Activated CD4-positive, alpha-beta T cell treated with anti-CD3 and anti-CD28 coated beads, Interleukin-2, amount 50 U/mL, for 24 hours (primary cell): ENCODE results near the gene WNT7A.
"Not testable (repeated sequence)": the region's sequence is repeated elsewhere in the genome, so short reads cannot be mapped to it uniquely, and the experiment has no call there.

Experiments
- DNase-seq, 2 donors: peaks; one replicate each; pipeline ENCODE4 v3.0.0-alpha.2; 2020; ENCODE audit warnings: low read depth in 1 of 2, low spot score in 1 of 2

Gene WNT7A

DNA sequence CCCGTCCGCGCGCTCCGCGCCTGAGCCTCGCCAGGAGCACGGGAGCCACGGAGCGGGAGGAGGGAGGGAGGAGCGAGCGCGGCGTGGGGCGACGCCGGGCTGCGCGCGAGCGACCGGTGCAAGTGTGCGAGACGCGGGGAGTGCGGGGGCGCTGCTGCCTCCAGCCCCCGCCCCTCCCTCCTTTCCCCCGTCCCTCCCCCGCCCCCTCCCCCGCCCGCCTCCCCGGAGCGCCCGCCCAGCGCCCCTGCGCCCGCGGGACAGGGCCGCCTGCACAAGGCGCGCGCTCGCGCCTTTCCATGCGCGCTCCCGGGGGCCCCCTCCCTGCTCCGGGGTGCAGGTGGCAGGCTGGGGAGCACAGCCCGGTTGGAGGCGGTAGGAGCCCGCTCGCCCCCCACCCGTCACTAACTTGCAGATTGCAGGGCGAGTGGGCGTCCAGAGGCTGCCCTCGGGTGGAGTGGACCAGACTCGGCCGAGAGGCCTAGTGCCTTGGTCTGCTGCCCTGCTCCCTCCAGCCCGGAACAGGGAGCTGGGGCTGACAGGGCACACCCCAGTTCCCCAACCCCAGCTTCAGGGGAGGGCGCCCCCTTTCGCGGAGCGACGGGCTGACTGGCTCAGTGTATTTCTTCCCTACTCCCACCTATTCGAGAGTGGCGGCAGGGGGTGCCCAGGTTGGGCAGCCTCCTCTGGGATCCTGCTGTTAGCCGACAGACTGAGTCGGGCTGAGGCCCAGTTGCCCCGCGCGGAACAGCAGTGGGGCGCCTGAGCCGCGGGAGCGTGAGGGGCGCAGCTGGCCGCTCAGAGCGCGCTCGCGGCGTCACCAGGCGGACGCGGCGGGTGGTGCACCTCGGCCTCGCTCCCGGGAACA lies at the start of gene WNT7A:
WNT7A (minus strand) TSS at position 126 of the 865 bp plus-strand sequence. CDS start 255 bp downstream, outside the sequence.
- peak in 1 of 2 donors; percentile 40 for DNase-seq

DNA sequence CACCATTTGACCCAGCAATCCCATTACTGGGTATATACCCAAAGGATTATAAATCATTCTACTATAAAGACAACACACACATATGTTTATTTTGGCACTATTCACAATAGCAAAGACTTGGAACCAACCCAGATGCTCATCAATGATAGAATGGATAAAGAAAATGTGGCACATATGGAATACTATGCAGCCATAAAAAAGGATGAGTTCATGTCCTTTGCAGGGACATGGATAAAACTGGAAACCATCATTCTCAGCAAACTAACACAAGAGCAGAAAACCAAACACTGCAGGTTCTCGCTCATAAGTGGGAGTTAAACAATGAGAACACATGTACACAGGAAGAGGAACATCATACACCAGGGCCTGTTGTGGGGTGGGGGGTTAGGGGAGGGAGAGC lies 48.9 kb upstream of the WNT7A start:
- not testable (repeated sequence) for DNase-seq

DNA sequence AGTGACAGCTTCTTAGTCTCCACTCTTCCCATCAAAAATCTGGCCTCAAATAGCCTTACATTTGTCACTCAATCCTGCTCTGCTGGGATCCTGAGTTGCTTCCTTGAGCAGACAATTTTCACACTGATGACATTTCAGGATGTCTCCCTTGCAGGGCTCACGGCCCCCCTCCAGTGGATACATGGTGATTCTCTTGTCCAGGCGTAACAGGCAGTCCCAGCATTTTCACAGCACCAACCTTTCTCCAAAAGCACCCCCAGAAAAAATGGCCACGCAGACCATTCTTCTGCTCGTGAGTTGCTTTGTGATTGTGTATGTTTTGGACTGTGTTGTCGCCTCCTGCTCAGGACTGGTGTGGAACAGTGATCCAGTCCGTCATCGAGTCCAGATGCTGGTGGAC lies 47.4 kb upstream of the WNT7A start:
- DNase-seq: no peak

DNA sequence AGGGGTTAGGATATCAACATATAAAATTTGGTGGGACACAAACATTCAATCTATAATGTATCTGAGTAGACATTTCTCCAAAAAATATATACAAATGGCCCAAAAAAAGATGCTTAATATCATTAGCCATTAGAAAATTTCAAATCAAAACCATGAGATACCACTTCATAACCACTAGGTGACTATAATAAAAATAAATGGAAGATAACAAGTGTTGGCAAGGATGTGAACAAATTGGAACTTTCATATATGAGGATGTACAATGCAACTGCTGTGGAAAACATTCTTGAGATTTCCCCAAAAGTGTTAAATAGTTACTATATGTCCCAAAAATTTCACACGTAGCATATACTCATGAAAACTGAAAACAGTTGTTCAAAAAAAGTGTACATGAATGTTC lies 36.5 kb upstream of the WNT7A start:
- no peak for DNase-seq

DNA sequence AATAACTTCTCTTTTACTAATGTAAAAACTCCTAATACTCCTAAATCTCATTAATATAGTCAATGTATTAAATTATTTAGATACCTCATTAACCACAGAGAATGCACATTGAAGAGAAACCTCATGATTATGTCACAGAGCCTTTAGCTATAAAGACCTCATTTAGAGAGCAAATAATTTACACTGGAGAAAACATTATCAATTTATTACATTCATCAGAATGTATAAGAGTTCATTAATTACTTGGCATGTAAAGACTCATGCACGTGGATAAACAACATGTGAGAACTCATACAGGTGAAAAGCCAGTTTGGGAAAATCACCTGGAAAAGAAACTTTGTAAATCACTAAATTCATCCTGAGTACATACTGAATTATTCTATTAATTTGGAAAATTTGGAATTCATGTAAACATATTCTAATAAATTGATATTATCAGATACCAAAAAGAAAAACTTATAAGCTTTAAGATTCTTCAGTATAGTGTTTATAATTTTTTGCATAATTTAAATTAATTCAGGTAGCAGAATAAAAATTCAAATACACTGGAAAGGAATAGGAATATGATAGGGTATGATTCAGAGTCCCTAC lies 22.9 kb upstream of the WNT7A start:
- DNase-seq: no peak

DNA sequence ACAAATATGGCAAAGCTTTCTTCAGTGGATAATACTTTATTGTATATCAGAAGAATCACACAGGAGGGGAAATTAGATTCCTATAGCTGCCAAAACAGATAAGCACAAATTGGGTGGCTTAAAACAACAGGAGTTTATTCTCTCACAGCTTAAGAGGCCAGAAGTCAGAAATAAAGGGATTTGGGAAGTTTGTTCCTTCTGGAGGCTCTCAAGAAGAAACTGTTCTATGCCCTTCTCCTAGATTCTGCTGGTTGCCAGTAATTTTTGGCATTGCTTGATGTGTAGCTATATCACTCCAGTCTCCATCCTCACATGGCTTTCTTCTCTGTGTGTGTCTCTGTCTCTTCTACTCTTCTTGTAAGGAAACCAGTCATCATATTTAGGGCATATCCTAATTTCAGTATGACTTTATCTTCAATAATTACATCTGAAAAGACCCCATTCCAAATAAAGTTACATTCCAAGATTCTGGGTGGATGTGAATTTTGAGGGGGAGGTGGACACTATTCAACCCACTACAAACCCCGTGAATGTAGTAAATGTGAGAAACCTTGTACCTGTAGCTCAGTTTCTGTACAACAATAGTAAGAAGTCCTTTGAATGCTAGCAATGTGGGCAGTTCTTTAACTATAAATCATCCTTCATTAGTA lies 22.2 kb upstream of the WNT7A start:
- no peak for DNase-seq

DNA sequence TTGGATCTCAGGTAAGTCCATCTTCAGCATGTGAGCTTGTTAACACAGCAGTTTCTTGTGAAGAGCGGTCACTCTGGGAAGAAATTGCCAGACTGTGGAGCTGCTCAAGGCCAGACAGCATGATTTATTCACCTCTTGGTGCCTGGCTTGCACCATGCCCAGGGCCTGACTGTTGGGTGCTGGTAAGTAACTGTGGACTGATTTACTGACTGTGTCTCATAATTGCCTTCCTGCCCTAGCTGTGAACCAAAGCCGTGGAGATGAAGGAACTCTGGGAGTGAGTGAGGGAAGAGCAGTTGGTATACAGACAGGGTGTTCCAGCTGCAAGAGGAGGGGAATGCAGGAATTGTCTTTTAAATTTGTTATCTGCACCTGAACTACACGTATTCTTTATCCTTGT lies 18.5 kb upstream of the WNT7A start:
- no peak for DNase-seq

DNA sequence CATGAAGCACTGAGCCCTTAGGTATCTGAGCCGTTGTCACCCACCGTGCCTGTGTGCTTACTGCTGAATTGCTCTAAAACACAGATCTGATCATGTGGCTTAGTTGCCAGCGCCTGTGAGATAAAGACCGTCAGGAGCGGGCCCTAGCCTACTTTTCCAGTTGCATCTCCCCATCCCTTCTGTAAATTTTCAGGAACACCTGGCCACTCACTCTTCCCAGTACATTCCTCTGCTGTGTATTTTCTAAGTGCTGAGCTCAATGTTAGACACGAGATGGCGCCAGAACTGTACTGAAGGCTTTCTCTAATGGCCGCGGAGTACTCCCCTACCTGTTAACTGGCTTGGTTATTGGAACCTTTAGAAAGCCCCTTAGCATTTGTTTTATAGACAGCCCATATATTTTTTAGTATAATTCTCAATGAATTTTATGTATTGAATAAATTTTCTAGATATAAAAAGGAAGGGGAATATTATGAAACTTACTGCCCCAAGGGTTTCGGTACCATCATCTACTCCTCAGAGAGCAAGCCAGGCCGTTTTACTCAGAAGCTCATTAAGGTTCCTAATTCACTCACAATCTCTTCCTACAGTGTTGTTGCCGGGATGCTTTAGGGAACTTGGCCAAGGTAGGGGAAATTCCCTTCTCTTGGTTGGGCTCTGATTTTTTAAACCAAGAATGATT lies 16.7 kb upstream of the WNT7A start:
- DNase-seq: peak in 1 of 2 donors; percentile 55

DNA sequence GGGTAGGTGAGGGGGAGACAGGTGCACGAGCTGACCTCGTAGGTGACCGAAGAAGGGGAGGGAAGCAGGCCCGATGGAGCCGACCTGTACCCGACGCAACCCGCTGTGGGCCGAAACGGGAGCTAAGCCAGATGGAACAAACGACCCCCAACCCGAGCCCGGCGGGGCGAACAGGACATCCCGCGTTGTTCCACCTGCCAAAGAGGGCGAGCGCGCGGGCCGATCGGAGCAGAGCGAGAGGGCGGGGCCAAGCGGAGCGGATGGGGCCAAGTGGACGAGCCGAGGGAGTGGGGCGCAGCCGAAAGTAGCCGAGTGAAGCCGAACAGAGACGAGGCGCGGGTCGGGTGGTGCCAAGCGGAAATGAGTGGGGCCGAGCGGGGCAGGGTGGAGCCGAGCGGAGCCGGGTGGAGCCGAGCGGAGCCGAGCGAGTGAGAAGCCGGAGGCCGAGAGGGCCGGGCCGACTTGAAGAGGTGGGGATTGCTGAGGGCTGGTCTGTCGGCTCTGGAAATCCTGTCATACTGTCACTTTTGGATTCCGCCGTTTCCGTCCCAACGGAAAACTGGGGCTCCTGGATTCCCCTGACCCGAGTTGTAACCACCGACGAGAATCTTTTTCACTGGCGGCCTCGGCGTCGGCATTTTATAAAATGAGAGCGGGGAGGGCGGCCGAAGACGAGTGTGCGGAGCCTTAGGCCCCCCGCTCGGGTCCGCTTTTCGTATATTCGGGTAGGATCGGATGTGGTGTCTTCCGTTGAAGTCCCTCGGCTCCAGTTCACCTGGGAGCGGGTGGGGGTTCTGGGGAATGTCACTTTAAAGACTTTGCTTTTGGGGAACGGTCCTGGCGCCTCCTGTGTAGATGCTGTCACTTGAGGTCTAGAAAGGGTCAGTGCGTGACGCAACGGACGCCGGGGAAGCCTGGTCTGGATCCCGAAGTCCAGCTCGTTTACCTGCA lies 15.6 kb upstream of the WNT7A start:
- peak; percentile 87 to 92 for DNase-seq

DNA sequence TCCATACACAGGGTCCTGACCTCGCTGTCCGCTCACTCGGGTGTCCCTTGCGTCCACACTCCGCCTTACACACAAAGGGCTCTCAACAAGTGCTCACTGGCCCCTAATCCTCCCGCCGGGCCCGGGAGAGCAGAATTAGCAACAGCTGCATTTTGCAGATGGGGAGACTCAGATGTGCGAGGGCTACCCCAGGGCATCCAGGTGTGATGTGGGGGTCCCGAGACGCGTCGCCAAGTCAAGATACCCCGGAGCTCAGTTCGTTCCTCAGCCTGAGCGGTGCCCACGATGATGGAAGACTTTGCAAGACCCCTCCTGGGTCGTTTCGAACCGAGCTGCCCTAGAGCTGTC lies 14.9 kb upstream of the WNT7A start:
- no peak for DNase-seq

DNA sequence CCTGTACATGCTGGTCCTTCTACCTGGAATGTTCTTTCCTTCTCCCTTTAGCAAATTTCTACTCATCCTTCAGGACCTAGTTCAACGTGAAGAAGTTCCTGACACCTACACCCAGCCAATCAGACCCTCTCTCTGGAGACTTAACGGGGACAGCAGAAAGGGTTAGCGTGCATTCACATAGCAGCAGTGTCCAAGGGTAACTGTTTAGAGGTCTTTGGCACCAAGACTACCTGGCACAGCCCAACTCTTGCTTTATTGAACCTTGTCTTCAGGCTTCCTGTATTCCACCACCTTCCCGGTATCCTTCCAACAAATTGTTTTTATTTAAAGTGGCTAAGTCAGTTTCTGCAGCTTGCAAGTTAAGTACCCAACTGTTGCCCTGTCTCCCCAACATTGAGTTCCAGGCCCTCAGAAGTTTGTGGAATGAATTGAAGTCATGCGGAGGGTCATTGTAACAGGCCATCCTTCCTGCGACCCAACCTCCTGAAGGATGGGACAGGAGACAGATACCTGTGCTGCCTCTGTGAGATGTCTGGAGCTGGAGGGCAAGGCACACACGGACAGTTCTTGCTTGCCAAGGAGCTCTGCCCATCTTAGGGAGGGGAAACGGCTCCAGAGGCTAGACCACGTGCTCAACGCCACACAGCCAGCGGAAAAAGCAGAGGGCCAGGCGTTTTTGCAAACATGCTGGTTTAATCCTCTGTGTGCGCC lies 14.4 kb upstream of the WNT7A start:
- no peak for DNase-seq

DNA sequence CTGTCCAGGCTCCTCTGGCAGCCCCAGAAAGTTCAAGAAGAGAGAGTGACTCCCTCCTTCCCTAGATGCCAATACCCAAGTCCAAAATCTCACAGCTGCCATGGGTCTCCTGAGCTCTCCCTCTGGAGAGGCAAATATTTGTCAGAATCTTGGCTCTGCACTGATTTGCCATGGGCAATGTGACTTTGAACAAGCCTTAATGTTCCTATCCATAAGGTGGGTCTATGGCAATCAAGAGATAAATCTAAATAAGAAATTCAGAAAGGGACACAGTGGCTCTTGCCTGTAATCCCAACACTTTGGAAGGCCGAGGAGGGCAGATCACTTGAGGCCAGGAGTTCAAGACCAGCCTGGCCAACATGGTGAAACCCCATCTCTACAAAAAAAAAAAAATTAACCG lies 12.4 kb upstream of the WNT7A start:
- no peak for DNase-seq

DNA sequence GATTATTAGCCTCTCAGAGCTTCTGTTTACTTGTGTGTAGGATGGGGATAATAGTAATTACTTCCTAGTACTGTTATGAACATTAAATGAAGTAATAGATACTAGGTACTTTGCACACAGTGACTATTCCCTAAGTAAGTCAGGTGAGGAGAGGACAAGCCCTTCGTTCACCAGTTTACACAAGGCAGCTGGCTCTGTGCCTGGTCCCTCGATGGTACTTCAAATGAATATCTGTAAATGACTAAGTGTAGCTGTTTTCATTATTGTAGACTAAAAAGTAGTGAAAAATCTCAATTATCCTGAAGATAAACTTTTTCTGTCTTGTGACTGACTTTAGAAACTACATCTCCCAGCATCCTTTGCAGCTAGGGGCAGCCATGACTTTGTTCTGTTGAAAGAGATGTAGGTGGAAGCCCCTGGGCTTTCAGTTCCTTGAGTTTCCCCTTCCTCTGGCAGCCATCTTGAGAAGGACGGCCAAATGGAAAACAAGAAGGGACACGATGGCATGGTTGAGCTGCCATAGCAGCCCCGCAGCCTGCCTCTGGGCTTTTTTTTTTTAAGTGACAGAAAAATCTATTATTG lies 11.7 kb upstream of the WNT7A start:
- no peak for DNase-seq

DNA sequence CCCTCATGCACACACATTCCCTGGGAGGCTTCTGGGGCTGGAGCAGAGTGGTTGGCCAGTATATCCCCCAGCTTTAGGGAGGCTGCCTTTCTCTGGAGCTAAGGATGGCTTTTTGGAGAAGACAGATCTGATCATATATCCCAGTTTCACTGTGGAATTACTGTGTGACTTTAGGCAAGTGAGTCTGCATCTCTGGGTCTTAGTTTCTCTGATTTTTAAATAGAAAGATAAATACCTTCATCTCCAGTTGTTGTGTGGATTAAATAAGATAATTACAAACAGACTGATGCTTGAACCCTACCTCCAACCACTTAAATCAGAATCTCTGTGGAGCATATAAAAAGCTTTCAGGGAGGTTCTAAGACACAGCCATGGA lies 11.1 kb upstream of the WNT7A start:
- DNase-seq: no peak

DNA sequence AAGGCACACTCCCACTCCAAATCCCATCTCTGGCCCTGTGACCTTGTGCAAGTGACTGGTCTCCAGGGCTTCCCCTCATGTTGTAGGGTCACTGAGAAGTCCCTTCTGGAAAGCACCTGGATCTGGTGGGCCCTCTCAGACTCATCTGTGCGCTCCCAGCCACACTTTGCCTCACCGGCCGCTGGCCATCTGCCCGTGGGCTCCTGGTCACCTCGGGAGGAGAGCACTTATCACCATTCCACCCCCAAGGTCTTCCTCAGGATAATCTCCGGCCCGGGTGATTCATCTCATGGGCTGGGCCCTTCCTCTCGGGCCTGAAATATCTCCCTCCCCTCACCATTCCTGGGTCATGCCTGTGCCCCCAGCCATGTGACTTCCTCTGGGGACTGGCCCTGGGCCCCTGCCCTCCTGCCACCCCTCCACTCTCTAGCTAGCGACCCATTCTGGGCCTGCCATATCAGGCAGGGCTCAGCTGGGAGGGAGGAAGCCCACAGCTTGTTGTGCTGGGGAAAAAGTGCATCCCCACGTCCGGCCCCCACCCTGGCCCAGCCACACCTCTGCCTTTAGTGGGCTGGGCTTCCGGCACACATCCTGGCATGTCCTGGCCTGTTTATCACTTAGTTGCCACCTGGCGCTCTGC lies 10.6 kb upstream of the WNT7A start:
- no peak for DNase-seq

DNA sequence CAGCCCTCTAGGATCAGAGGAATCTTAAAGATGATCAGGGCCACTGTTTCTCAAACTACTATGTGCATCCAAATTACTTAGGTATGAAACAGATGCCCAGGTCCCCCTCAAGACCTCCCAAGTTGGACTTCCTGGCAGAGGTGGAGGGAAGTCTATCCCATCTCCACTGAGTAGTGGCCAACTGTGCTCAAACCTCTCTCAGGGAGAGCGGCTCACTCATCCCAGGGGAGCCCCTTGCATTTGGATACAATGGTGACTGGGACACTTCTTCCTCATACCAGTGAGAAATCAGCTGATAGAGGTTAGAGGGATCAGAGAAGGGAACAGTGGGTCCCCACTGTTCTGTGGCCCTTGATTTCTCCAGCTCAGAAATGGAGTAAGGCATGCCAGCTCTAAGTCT lies 8.7 kb upstream of the WNT7A start:
- no peak for DNase-seq

DNA sequence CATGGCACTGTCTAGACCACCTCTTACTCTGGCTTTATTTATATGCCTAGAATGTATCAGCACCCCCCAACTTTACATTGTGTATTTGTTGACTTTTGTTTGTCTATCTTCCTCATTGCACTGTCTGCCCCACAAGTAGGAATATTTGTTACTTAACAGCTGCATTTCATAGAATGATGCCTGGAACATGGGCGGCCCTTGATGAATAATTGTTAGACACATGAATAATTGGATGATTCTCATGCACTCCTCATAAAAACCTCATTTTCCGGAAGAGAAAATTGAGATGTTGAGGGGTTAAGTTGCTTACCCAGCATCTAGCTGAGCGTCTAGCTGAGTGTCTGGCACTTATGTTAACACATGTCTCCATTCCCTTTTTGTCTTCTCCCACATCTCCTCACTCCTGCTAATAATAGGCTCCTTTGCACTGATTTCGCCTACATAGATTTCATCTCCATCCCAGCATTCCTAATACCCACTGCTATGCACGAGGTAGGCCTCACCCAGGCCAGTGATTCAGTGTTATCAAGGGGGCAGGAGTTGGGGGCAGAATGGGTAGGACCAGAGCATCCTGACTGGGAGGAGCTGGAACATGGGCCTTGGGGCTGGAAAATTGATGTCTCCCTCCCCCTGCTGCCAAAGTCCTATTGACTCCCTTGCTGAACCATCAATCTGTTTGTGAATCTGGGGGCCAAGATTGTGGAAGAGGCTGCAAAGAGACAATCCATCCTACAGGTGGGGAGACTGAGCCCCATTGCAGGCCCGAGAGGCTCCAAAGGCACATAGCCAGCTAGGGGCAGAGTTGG lies 7.8 kb upstream of the WNT7A start:
- no peak for DNase-seq

DNA sequence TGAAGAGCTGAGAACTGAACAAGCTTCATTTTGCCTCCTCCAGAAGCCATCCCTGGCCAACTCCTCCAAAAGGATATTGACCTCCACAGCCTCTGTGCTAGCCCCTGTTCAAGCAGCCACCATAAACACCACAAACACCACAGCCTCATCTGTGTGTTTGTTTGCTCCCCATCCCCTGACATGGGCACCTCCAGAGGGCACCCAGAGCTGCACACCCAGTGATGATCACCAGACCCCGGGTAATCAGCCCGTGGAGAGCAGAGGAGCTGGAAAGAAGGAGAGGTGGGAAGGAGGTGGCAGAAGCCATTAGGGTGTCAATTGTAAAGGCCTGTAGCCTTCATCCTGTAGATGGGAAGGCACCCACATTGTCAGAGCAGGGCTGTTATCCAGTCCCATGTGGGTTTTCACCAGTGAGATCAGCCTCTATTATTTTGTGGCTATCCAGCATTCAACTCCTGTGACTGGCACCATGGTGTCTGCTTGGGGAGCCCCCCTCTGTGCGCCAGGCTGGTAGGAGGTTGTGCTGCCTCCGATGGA lies 6.8 kb upstream of the WNT7A start:
- DNase-seq: no peak
